HG03196 (cell line): Measurements from ENCODE around the gene SDF4.

Source experiments
- ATAC-seq: cut with Tn5 transposase; IDR thresholded peaks from one replicate; pipeline ENCODE4 v1.9.1; 2021; ENCODE audit not compliant: unreplicated experiment

SDF4 gene

GRCh38 chr1:1242461-1243265 is 10.9 kb upstream of the SDF4 start:
- no peak for ATAC-seq

GRCh38 chr1:1241588-1242219 is 9.9 kb upstream of the SDF4 start:
- ATAC-seq, result no peak

GRCh38 chr1:1240822-1241587 is 9.2 kb upstream of the SDF4 start:
- no peak for ATAC-seq

- ATAC-seq, result no peak
These were observed 8.5 kb upstream of the SDF4 start for GRCh38 chr1:1240348-1240732.

GRCh38 chr1:1239614-1240347 is 8.0 kb upstream of the SDF4 start:
- no peak for ATAC-seq

- no peak for ATAC-seq
These were observed 7.4 kb upstream of the SDF4 start for GRCh38 chr1:1239227-1239613.

- ATAC-seq, result no peak
These were observed 6.9 kb upstream of the SDF4 start for GRCh38 chr1:1238702-1239178.

GRCh38 chr1:1237874-1238701 is 6.3 kb upstream of the SDF4 start:
- ATAC-seq, result no peak

- ATAC-seq, result no peak
These were observed 5.4 kb upstream of the SDF4 start for GRCh38 chr1:1236945-1237873.

GRCh38 chr1:1236176-1236763 is 4.5 kb upstream of the SDF4 start:
- ATAC-seq, result no peak

- no peak for ATAC-seq
These were observed 3.4 kb upstream of the SDF4 start for GRCh38 chr1:1235016-1235744.

GRCh38 chr1:1234180-1234808 is 2.5 kb upstream of the SDF4 start:
- no peak for ATAC-seq

GRCh38 chr1:1233567-1233892 is 1.7 kb upstream of the SDF4 start:
- no peak for ATAC-seq

GRCh38 chr1:1232796-1233566 is 1.2 kb upstream of the SDF4 start:
- no peak for ATAC-seq

- ATAC-seq, result no peak
These were observed 501 bp upstream of the SDF4 start, which contains the start of gene B3GALT6 for GRCh38 chr1:1232208-1232795. Gene B3GALT6 (plus strand): TSS chr1:1232237. CDS start chr1:1232279, 42 bp downstream.

GRCh38 chr1:1230656-1231399 is 973 bp downstream of the SDF4 start:
- no peak for ATAC-seq
